T-helper 22 cell (primary cell): ENCODE measurements around the gene B4GALNT3.
"Not testable (repeated sequence)": the region's sequence is repeated elsewhere in the genome, so short reads cannot be mapped to it uniquely, and the experiment has no call there.

ENCODE experiments used
- DNase-seq: peaks from one replicate; pipeline ENCODE4 v3.0.0-alpha.2; 2020; ENCODE audit warnings: low read depth

The B4GALNT3 gene

DNA sequence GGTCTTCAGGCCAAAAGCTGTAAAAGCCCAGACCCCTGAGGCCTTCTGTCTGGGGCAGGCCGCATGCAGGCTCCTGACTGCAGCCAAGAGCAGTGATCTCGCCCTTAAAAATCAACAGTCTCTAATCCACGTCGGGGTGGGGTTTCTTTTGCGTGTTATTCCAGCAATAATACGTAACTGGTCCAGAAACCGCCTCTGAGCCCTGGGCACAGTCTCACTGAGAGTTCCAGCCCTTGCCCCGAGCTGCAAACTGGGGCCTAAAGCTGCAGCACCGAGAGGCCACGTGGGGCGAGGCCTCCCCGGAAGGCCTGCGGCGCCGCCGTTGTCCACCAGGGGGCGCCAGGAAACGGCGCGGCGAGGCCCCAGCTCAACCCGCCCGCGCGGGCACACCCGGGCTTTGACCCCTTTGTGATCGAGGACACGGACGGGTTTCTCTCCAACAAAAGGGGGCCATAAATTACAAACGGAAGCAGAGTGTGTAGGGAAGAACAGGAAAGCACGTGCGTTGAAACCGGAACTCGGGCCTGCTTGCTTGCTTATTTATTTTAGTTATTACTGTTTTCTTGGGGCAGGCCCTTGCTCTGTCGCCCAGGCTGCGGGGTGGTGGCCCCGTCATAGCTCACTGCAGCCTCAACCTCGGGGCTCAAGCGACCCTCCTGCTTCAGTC lies 116.3 kb downstream of the B4GALNT3 start:
- DNase-seq, result peak; percentile 54

DNA sequence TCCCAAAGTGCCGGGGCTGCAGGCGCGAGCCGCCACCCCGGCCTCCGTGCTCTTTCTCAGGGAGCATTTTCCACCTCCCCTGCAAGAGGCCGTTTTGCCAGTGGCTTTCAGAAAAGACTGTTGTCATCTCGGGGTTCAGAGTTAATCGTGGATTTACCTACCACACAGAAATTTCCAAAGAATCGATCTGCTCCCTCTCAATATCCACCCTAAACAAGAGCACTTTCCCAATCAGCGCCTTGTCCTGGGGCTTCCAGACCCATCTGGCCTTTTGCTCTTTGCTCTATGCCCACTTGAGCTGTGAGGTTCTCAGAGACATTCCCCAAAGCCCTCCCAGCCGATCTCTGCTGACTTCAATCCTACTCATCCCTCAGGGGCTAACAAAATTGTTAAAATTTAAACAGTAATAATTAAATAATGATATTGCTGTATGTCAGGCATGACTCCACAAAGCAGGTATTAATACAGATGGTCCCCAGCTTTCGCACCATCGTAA lies 116.9 kb downstream of the B4GALNT3 start:
- DNase-seq, result no peak

DNA sequence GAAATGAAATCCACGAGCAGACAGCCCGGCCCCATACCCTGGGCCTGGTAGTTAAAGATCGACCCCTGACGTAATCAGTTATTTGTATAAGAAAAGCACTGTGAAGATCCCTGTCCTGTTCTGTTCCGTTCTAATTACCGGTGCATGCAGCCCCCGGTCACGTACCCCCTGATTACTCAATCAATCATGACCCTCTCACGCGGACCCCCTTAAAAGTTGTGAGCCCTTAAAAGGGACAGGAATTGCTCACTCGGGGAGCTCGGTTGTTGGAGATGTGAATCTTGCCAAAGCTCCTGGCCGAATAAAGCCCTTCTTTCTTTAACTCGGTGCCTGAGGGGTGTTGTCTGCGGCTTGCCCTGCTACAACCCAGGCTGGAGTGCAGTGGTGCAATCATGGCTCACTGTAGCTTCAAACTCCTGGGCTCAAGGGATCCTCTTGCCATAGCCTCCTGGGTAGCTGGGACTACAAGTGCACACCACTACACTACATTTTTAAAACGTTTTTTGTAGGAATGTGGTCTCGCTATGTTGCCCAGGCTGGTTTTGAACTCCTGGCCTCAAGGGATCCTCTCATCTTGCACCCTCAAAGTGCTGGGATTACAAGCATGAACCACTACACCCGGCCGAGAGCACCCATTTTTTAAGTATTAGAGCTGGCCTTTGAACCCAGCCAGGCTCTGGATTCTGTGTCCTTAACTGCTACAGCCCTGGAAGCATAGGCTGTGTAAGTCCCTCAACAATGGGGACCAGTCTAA lies 118.4 kb downstream of the B4GALNT3 start:
- DNase-seq, result not testable (repeated sequence)

DNA sequence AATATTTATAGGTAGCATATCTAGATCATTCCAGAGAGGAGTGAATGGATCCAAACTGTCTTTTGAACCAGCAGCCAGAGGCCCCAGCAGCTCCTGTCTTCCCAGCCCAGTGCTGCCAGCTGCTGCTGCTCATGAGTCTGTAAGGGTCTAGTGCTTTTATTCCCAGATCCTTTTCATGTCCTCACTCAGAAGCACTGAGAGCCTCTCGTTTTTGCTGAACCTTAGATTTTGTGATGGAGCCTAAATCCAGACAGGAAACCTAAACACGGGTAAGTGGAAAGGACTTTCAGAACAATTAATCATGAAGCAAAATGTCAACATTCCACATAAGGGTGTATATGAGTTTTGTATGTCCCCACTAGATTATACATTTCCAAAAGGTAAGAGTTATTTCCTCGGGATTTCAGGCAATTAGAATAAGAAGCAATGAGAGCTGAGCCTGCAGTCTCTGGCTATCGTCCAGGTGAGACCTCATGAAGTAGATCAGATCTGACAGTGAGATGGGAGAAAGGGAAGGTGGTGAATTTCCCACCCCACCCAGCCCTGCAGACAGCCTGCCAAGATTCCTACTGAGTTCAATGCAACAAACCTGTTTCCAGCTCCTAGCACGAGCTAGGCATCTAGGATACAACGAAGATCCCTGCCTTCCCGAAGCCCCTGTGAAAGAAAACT lies 119.1 kb downstream of the B4GALNT3 start:
- DNase-seq, result no peak

DNA sequence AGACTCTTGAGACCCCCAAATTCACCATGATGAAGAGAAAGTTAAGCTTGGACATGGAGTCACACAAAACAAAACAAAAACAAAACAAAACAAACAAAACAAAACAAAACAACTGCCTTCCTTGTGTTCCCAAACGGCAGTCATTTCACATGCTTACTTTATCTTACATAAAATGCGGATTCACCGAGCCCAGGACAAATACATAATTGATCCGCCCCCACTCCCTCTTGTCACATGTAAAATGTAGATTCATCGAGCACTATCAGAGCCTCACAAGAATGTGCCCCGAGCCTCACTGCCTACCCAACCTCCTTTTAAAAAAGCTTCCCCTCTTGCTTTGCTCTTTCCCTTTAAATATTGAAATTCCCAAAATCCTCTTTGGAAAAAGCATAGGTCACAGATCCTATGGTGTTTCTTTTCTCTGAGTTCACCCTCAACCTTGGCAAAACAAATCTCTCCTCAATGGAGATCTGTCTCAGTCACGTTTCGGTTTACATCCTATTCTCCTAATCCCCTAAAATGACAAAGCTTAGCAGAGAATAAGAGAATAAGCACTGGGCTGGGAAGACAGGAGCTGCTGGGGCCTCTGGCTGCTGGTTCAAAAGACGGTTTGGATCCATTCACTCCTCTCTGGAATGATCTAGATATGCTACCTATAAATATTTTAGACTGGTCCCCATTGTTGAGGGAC lies 119.8 kb downstream of the B4GALNT3 start:
- DNase-seq, result no peak

DNA sequence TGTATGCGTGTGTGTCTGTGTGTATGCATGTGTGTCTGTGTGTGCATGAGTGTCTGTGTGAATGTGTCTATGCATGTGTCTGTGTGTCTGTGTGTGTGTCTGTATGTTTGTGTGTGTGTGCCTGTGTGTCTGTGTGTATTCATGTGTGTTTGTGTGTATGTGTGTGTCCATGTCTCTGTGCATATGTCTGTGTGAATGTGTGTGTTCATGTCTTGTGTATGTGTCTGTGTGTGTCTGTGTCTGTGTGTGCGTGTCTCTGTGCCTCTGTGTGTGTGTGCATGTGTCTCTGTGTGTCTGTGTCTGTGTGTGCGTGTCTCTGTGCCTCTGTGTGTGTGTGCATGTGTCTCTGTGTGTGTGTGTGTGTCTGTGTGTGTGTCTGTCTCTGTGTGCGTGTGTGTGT lies 121.1 kb downstream of the B4GALNT3 start:
- no peak for DNase-seq

DNA sequence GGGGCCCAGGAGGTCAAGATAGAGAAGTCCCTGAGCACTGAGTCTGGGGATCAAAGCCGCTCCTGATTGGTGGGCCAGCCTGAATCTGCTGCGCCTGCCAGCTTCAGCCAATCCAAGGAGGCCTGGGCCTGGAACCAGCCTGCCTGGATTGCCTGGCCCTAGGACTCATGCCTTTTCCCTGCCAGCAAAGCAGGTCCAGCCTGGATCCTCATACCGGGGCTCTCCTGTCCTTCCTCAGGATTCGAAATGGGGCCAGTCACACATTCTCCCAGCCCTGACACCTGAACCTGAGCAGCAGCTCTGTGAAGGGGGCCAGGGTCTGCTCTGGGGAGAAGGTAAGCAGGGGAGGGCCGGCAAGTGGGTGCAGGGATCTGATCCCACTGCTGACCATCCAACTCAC lies 121.6 kb downstream of the B4GALNT3 start:
- no peak for DNase-seq

DNA sequence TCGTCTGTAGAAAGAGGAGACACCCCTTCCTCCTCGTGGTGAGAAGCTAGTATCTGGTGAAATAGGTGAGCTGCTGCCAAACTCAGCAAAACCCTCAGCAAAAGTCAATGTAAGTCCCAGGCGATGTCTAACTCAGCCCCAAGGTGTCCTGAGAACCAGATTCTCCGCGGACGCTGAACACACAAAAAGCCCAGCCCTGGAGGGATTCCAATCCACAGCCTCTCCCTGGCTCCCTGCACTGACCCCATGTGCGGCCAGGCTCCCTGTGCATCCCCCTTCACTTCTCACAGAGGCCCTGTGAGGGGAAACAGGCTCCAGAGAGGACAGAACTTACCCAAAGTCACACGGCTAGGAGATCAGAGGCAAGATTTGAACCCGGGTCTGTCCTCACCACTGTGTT lies 122.0 kb downstream of the B4GALNT3 start:
- DNase-seq, result no peak

DNA sequence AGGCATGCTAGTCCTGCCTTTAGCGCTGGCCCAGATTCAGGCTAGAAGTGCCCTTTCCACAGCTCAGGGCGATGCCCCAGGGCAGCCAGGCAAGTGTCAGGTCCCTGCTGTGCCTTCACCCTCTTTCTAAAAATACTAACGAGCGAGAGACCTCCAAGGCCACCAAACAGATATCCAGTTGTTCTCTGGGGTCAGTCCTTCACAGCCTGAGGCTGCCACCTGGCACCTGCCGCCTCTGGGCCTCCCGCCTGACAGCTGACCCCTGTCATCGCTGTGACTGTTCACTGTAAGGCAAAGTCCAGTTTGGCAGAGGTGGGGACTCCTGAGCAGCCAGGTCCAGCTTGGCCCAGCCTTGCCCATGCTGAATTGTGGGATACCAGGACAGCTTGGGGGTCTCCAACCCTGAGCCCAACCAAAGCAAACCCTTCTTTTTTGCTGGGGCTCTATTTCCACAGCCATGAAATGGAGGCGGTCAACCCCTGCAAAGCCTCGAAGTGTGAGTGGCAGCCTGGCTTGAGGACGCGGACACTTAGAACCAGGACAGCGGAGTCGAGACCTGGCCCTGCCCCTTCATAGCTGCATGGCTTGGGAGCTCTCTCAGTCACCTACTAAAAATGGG lies 123.6 kb downstream of the B4GALNT3 start:
- no peak for DNase-seq

DNA sequence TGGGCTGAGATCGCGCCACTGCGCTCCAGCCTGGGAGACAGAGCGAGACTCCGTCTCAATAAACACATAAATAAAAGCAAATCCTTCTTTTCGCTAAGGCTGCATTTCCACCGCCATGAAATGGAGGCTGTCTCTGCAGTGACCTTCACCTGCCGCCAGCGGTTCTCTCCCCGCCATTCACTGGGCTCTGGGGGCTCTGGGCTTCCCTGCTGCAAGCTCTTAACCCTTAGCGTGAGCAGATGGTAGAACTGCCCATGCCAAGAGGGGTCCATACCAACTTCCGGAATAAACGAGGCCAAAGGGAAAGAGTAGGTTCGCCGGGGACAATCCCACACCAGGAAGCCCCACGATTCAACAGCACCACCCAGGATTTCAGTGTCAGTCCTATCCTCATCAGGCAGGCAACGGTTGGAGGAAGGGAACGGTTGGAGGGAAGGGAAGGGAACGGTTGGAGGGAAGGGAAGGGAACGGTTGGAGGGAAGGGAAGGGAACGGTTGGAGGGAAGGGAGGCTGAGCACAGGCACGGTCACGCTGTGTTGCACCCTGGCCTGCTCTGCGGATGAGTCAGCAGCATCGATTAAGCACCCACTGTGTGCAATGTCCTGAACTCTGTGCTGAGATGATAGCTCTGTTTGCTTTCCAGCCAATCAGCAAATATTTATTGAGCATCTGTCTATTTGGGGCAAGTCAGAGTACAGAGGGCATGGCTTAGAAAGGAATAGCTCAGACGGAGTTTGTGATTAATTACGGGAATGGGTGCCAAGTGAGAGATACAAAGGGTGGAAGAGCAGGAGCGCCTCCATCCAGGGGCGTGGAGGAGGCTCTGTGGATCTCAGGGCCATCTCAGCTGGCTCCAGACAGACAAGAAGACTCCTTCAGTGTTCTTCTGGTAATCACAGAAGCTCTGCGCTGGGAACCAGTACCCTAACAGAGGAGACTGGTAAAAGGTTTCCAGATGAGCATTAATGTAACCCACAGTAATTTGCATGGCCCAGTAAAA lies 125.6 kb downstream of the B4GALNT3 start:
- DNase-seq, result no peak

DNA sequence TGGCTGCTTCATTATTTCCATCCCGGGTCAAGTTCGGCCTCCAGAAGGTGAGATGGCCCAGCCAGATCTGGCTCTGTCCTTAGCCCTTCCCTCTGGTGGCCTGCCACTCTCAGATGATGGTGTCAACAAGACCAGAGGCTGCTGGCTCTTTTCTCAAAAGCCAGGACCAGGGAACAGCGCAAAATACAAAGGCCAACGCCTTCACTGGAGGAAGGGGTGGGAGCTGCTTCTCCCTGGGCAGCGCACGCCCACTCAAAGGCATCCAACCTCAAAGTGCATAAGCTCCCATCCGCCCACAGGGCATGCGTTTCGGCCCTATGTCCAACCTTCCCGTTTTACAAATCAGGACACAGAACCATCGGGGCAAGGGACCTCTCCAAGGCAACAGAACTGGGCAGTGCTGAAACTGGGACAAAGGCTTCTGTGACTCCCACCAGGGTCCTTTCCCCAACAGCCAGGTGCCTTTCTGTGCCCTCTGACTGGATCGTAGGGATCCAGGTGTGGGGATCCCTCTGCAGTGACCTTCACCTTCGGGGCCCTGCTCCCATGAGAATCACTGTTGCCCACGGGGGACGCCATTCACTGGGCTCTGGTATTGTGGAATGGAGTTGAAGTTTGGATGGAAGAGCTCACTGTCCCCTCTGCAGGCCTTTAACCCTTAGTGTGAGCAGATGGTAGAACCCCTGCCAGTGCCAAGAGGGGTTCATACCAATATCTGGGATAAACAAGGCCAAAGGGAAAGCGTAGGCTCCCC lies 126.8 kb downstream of the B4GALNT3 start:
- DNase-seq, result no peak

DNA sequence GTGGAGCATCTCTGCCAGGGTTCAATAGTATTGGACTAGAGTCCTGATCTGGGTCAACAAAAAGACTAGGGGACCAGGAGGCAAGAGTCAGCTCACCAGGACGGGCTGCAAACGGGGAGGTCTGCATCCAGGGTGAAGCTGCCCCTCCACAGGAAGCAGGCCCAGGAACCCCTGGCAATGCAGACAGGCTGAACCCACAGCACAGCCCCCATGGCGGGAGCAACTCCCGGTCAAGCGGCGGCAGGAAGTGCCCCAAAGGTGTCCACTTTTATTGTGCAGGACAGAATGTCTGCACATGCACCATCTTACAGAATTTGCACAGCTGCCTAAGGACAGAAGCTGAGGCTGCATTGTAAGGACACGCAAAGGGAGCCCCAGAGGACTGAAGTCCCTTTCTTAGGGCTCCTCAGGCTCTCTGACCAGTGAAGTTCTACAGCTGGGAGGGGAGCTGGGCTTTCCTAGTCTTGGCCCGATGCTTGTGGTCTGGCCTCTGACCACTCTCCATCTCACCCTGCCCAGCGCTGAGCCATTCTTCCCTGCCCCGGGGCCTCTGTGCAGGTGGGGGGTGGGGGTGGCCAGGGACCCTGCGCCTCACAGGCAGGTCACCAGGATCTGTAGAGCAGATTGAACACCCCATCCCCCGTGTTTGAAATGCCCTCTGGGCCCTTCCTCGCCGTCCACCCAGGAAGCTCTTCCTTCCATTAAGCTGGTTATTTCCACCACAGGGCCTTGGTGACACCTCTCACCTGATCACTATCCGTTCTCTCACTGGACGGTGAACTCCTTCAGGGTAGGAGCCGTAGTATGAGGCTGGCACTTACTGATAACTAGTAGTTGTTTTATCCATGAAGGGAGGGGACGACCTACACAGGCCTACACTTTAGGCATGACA lies 127.6 kb downstream of the B4GALNT3 start:
- no peak for DNase-seq

DNA sequence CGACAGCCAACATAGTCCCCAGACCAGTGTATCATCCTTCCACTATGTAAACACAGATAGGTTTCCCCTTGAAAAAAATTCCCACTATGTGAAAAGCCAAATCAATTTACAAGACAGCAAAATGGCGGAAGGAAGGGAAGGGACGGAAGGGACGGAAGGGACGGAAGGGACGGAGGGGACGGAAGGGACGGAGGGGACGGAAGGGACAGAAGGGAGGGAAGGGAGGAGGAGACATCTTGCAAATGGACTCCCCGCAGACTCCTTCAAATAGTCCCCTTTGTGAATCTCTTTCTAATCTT lies 128.2 kb downstream of the B4GALNT3 start:
- no peak for DNase-seq

DNA sequence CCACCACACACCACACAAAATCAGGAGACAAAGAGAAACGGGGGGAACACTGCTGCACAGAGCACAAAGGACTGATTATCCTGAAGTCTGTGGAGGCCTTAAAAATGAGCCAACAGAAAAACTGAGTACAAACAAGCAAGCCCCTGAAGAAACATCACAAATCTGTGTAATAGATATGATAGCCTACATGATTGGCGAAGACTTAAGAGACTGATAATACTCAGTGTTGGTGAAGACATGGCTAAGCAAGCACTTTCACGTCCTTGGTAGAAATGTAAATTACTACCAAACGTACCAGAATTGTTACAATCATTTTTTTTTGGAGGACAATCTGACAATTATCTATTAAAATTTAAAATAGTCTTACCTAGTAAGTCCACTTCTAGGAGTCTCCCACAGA lies 128.9 kb downstream of the B4GALNT3 start:
- DNase-seq, result no peak

DNA sequence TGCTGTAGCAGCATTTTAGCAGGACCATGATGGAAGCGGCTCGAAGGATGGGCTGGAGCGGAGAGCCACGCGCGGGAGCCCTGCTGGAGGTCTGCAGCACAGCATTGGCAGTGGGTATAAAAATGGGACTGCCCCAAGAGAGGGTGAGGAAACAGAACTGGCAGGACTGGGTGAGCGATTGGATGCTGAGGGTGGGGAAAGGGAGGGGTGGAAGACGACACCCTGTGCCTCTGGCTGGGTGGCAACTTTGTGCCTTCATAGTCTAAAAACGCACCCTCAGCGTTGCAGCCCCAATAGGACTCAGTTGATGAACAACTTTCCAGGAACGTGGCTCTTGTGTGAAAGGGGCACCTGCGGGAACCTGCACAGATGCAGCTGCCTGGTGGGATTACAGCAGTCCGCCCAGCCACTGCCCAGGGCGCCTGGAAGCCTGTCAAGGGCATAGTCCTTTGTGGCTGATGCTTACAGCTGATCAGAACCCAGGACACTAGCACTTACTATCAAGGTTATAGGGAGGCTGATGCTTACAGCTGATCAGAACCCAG lies 130.5 kb downstream of the B4GALNT3 start:
- no peak for DNase-seq

DNA sequence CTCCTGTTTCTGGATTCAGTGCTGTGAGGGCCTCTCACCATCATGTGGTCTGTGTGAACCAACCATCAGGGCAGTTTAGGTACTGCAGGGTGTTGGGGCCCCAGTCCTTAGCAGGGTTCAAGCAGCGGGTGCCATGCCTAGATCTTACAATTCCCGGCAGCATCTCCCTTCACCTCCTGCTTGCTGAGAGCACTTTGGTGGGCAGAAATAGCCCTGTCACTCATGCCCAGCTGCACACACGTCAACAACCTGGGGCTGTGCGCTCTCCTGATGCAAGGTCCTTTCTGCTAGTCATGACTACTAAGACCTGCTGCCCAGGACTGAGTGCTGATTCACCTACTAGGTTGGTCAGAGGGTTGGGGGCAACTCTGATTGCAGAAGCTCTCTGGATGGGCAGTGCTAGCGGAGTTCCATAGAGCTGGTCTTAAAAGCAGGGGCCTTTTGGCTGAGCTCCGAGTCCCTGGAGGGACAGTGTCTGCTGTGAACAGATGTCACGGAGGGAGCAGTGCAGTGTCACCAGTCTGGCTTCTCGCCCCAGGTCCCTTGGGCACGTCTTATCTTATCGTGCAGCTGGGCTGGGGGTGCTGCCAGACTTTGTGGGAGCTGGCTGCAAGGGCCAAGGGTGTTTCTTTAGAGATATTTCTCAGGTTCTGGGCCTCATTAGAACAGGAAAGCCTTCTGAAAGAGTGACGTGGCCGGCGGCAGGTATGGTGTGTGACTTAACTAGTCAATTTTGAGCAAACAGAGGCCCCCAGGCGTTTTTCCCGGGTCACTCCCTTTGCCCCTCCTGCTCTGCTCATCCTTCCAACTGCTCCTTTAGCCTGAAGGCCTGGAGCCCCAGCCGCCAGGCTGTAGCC lies 131.7 kb downstream of the B4GALNT3 start:
- no peak for DNase-seq

DNA sequence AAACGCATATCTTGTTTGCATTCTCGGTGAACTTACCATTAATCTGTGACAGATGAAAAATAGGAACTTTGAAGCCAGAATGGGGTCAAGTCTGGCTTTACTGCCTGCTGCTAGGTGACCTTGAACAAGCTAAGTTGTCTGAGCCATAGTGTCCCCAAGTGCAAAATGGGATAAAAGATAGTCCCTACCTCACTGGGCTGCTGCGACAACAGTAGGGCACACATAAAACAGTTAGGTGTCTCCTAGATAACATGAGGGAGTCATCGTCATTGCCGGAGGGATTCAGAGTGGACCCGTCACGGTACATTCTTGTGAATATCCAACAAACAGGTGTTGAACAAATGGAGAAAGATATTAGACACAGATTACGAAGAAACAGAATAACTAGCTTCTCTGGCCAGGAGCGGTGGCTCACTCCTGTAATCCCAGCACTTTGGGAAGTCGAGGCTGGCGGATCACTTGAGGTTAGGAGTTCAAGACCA lies 132.3 kb downstream of the B4GALNT3 start:
- DNase-seq, result no peak
